Measurements from ENCODE around the gene NFIB. TPM values are rescaled to one million over a fixed set of nuclear protein-coding genes. Genes with fewer than 3 reads are reported as not detected.

The NFIB gene
- total and polyA plus RNA-seq, 2 of the 8 experiments (the other 6 are each of a cell fraction or from before 2014, with no cell fraction given): 2.6 to 13.1 TPM

DNA sequence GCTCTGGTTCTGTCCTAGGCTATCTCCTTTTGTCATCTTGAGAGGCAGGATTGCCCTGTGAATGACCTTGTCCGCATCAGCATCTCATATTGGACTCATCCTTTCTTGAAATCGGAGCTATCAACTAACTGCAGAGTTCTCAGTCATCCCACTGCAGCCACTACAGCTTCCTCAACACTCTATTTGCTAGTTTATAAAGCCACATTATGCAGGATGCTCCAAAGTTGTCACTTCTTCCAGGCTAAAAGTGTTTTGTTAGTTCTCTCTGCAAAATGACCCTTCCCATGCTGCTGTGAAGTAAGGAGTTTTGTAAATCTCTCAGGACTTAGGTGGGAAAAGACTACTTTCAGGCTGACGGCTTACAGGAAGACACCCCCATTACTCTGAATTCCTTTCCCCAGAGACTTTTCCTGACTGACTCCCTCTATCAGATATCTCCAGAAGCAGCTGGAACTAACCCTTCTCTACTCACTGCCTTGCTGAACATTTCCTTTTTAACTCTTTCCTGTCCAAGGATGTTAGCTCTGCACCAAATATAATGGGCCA lies 257.6 kb downstream of the NFIB start:
- H2BK12ac ChIP-seq (ENCODE audit: low read depth, low read length): no peak overlapping the region
- 71% methylated on average over 3 of the region's 3 CpGs; no CpG with 5 or more reads in 1 of the 2 experiments for WGBS, 2 experiments (ENCODE audit: extremely low coverage in 1 of 2, insufficient coverage in 1 of 2, insufficient read length in 1 of 2, insufficient replicate concordance in 2 of 2, low coverage in 1 of 2, low lambda C conversion rate in 2 of 2, missing lambda C conversion rate in 1 of 2)
- CTCF ChIA-PET (ENCODE audit: partially characterized antibody): interaction anchor here (0.5 to 0.9 kb wide), 2 partner anchors 22 to 1022 kb away, joined by 3 read pairs; no protein-coding TSS in a partner anchor
- H4K91ac ChIP-seq (replicated peaks; ENCODE audit: insufficient read length, low read length): no peak overlapping the region
- peak overlapping the region; percentile 83 for H2AFZ ChIP-seq (ENCODE audit: low read length)
- H3K4me1 ChIP-seq (replicated peaks in 1 of 4; ENCODE audit: control insufficient read depth in 3 of 4, insufficient read depth in 4 of 4, low read length in 3 of 4): no peaks in the 10 kb centered on the region; a peak in 1 of 7 replicates
- H3K4me3 ChIP-seq (ENCODE audit: extremely low read depth in 1 of 4, insufficient read depth in 2 of 4, low read depth in 3 of 4, low read length in 4 of 4): no peak overlapping the region
- no peak overlapping the region for H3K23ac ChIP-seq (ENCODE audit: insufficient read length)
- H3K18ac ChIP-seq (ENCODE audit: extremely low read depth, low read length): no peak overlapping the region
- H2AK5ac ChIP-seq (ENCODE audit: low read depth, low read length): no peak overlapping the region
- no peak overlapping the region for H3K4ac ChIP-seq (replicated peaks; ENCODE audit: insufficient read length, low read depth, low read length)
- no peak overlapping the region; a peak in 1 of 4 replicates for H3K4me2 ChIP-seq (ENCODE audit: insufficient read depth in 1 of 2, low read depth in 2 of 2, low read length in 2 of 2)
- H3K79me2 ChIP-seq (ENCODE audit: control insufficient read depth in 1 of 2, insufficient read depth in 2 of 2, low read length in 2 of 2): no peaks in the 10 kb centered on the region
- H3K56ac ChIP-seq (replicated peaks; ENCODE audit: insufficient read length, low read depth, low read length): no peak overlapping the region
- no peaks in the 10 kb centered on the region for H3K23me2 ChIP-seq (ENCODE audit: low read depth, low read length)
- H3K36me3 ChIP-seq (ENCODE audit: control insufficient read depth in 2 of 4, insufficient read depth in 4 of 4, low read length in 3 of 4): no peaks in the 10 kb centered on the region
- TF ChIP-seq SIRT6 (IDR thresholded peaks at IDR 0.05; ENCODE audit: low read length) (no peak), POU5F1 (IDR thresholded peaks at IDR 0.05; ENCODE audit: low read depth, low read length) (no peak), HDAC6 (IDR thresholded peaks at IDR 0.05; ENCODE audit: low read depth, low read length) (no peak), MAFK (IDR thresholded peaks at IDR 0.05; ENCODE audit: low read depth, low read length) (no peak)
- TF ChIP-seq, protein P1, sequence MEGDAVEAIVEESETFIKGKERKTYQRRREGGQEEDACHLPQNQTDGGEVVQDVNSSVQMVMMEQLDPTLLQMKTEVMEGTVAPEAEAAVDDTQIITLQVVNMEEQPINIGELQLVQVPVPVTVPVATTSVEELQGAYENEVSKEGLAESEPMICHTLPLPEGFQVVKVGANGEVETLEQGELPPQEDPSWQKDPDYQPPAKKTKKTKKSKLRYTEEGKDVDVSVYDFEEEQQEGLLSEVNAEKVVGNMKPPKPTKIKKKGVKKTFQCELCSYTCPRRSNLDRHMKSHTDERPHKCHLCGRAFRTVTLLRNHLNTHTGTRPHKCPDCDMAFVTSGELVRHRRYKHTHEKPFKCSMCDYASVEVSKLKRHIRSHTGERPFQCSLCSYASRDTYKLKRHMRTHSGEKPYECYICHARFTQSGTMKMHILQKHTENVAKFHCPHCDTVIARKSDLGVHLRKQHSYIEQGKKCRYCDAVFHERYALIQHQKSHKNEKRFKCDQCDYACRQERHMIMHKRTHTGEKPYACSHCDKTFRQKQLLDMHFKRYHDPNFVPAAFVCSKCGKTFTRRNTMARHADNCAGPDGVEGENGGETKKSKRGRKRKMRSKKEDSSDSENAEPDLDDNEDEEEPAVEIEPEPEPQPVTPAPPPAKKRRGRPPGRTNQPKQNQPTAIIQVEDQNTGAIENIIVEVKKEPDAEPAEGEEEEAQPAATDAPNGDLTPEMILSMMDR (IDR thresholded peaks at IDR 0.05; ENCODE audit: control extremely low read depth in 1 of 3, insufficient read depth in 1 of 3, low read depth in 1 of 3, low read length in 3 of 3): no peak
- no peaks in the 10 kb centered on the region for H4K20me1 ChIP-seq (replicated peaks in 1 of 2; ENCODE audit: control insufficient read depth in 1 of 2, insufficient read depth in 2 of 2, low read length in 2 of 2)
- POLR2A ChIA-PET (ENCODE audit: partially characterized antibody): no interaction called here
- no peak overlapping the region for H4K8ac ChIP-seq (ENCODE audit: extremely low read depth, insufficient read depth, low read length)
- H3K27ac ChIP-seq (ENCODE audit: low read depth, low read length): no peak overlapping the region
- no peaks in the 10 kb centered on the region for H3K27me3 ChIP-seq (replicated peaks in 1 of 4; ENCODE audit: control insufficient read depth in 3 of 4, extremely low read depth in 1 of 4, insufficient read depth in 3 of 4, low read length in 3 of 4)
- H3K9me3 ChIP-seq (ENCODE audit: insufficient read depth in 2 of 2, low read depth in 1 of 2, low read length in 1 of 2): no peaks in the 10 kb centered on the region
- no peak overlapping the region for H4K5ac ChIP-seq (ENCODE audit: insufficient read length, low read depth, low read length)
- H2BK120ac ChIP-seq (replicated peaks; ENCODE audit: low read depth, low read length): no peak overlapping the region
- no peak overlapping the region for H3K9ac ChIP-seq (replicated peaks in 1 of 4; ENCODE audit: extremely low read depth in 1 of 4, low read depth in 3 of 4, low read length in 3 of 4)
- no peak overlapping the region for H3K14ac ChIP-seq (ENCODE audit: insufficient read length)
- no peaks in the 10 kb centered on the region for H3K79me1 ChIP-seq (ENCODE audit: low read depth, low read length)
- DNase-seq (ENCODE audit: low read depth in 1 of 2, low spot score in 2 of 2) (no peak), FAIRE-seq (no peak)
- no peak overlapping the region for H2BK15ac ChIP-seq (ENCODE audit: low read length)
- H2BK5ac ChIP-seq (ENCODE audit: low read depth, low read length): no peak overlapping the region
- H2BK20ac ChIP-seq (ENCODE audit: low read length): no peak overlapping the region
